Nephron progenitor cell (in vitro differentiated cells): ENCODE data around the gene HSCB.

Source experiments
- DNase-seq: peaks from one replicate; pipeline ENCODE4 v3.0.0; 2021
- H3K27ac Mint-ChIP-seq: 2 replicates; pipeline ENCODE4 v1.8.0; 2021; ENCODE audit warnings: mild to moderate bottlenecking, moderate library complexity, mixed read lengths
- H3K27me3 Mint-ChIP-seq: 2 replicates; pipeline ENCODE4 v1.8.0; 2021; ENCODE audit warnings: mild to moderate bottlenecking, low read depth, mixed read lengths; ENCODE audit not compliant: poor library complexity
- H3K36me3 Mint-ChIP-seq: 2 replicates; pipeline ENCODE4 v1.8.0; 2021; ENCODE audit warnings: low read depth, mixed read lengths
- H3K4me1 Mint-ChIP-seq: 2 replicates; pipeline ENCODE4 v1.8.0; 2021; ENCODE audit warnings: mixed read lengths
- H3K4me3 Mint-ChIP-seq: 2 replicates; pipeline ENCODE4 v1.8.0; 2021; ENCODE audit warnings: mild to moderate bottlenecking, moderate library complexity, mixed read lengths
- H3K9me3 Mint-ChIP-seq: 2 replicates; pipeline ENCODE4 v1.8.0; 2021; ENCODE audit warnings: mild to moderate bottlenecking, moderate library complexity, mixed read lengths
- TF ChIP-seq, protein P1 (sequence below): fragments of 200-600 bp; sonication (generic); IDR thresholded peaks from 2 replicates; pipeline ENCODE4 v1.5.0; 2021; ENCODE audit warnings: antibody characterized with exemption

Gene HSCB

DNA sequence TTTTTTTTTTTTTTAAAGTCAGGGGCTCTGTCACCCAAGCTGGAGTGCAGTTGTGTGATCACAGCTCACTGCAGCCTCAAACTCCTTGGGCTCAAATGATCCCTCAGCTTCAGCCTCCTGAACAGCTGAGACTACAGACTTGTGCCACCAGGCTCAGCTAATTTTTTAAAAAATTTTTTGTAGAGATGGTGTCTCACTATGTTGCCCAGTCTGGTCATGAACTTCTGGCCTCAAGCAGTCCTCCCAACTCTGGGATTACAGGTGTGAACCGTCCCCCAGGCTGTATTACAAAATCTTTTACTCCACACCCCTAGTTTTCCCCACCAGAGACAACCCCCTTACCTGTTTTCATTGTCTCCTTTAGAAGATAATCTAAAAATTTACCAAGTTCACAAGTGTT is 32.5 kb downstream of the HSCB start:
- Mint-ChIP-seq H3K27ac (no peak overlapping the region), H3K4me1 (peaks cover 14% of the 10 kb centered on the region), H3K9me3 (peaks cover 13% of the 10 kb centered on the region), H3K4me3 (peak overlapping the region; percentile 77), H3K36me3 (peaks cover 47% of the 10 kb centered on the region), H3K27me3 (peaks cover 6% of the 10 kb centered on the region)
- TF ChIP-seq, protein P1, sequence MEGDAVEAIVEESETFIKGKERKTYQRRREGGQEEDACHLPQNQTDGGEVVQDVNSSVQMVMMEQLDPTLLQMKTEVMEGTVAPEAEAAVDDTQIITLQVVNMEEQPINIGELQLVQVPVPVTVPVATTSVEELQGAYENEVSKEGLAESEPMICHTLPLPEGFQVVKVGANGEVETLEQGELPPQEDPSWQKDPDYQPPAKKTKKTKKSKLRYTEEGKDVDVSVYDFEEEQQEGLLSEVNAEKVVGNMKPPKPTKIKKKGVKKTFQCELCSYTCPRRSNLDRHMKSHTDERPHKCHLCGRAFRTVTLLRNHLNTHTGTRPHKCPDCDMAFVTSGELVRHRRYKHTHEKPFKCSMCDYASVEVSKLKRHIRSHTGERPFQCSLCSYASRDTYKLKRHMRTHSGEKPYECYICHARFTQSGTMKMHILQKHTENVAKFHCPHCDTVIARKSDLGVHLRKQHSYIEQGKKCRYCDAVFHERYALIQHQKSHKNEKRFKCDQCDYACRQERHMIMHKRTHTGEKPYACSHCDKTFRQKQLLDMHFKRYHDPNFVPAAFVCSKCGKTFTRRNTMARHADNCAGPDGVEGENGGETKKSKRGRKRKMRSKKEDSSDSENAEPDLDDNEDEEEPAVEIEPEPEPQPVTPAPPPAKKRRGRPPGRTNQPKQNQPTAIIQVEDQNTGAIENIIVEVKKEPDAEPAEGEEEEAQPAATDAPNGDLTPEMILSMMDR = no peak
- DNase-seq = no peak

DNA sequence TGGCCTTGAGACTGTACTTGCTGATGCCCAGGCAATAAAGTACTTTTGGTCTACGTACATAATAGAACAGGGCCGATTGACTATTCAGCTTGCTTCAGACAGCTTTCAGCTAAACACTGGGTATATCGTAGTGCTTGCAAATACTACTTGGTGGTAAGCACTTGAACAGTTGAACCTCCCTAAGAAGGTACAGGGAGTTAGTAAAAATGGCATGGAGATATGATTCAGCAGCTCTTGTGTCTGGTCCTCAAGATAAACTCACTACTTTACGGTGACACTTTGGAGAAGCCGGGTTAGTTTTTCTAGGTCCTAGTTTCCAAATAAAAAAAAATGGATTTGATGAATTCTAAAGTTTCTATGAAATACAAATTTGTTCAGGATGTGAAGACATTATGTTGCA is 38.0 kb downstream of the HSCB start:
- Mint-ChIP-seq H3K9me3 (no peaks in the 10 kb centered on the region), H3K36me3 (peaks cover 76% of the 10 kb centered on the region), H3K4me3 (no peak overlapping the region), H3K27ac (no peak overlapping the region), H3K4me1 (peaks cover 12% of the 10 kb centered on the region), H3K27me3 (peaks cover 3% of the 10 kb centered on the region)
- no peak for DNase-seq
- TF ChIP-seq, protein P1 = no peak

DNA sequence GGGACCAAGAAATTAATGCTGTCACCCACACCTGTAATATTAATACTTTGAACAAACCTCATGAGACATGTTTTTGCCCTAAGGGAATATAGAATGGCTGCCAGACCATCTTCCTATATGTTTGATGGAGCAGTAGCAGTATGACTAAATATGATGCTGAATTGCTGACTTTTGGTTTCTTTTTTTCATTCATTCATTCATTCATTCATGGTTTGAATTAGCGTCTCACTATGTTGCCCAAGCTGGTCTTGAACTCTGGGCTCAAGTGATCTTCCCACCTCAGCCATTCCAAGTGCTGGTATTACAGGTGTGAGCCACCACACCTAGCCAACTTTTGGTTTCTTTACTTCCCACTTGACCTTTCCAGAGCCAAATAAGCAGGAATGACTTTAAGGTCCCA is 38.5 kb downstream of the HSCB start:
- Mint-ChIP-seq H3K36me3 (peaks cover 76% of the 10 kb centered on the region), H3K4me3 (no peak overlapping the region), H3K27ac (no peak overlapping the region), H3K4me1 (peaks cover 11% of the 10 kb centered on the region), H3K27me3 (peaks cover 3% of the 10 kb centered on the region), H3K9me3 (no peaks in the 10 kb centered on the region)
- DNase-seq = no peak
- TF ChIP-seq, protein P1 = no peak

DNA sequence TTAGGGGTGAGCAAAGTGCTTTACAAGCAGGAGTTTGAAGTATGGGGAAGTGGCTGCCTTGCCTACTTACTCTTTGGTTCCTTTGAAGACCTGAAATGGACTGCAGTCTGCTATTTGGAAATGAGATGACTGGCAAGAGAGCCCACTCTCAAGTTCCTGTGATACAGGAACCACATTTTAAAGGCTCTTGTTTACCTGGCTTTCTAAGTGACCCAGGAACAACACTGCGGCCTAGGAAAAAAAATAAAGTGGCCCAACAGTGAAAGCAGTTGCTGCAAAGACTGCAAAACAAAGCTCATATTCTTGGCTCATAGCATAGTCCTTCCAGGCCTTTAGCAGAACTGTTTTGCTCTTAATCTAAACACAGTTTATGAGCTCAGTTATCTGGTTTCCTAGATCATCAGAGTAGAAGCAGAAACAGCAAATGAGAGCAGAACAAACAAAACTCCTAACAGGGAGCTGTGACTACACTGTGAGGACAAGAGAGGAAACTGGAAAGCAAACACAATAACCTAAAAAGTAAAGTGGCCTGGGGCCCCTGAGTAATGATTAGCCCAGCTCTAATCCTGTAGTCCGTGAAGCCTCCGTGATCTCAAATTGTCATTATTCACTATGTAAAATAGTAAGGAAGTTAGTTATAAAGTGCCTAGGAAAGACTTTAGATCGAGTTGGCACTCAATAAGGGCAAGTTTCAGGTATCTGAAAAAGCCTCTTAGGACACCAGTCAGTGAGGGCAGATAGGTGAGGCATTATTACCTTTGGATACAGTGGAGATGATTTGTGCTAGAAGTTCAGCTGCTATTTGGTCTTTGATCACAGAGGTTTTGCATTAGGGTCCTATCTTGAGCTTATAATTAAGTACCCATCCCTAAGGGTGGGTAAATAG is 42.2 kb downstream of the HSCB start:
- H3K9me3 Mint-ChIP-seq = no peaks in the 10 kb centered on the region
- no peaks in the 10 kb centered on the region for H3K27me3 Mint-ChIP-seq
- peak overlapping the region; percentile 92 for H3K27ac Mint-ChIP-seq
- no peak overlapping the region for H3K4me3 Mint-ChIP-seq
- TF ChIP-seq, protein P1 = no peak
- H3K4me1 Mint-ChIP-seq = peaks cover 18% of the 10 kb centered on the region
- no peak for DNase-seq
- H3K36me3 Mint-ChIP-seq = peaks cover 73% of the 10 kb centered on the region

DNA sequence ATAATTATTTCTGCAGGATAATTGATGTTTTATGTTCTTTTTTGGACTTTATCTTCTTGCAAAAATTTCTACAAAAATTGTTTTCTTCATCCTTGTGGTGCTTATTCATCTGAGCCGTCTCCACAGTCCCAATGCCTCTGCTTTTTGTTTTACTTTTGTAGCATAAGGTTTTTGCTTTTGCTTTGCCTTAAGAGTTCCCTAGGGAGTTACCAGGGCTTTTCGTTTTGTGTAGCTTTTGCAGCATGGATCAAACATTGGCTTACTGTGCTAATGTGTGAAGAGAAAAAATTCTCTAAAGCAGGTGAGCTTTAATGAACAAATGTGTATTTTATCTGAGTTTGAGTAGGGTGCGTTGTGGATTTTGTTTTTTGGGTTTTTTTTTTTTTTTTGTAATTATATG is 46.8 kb downstream of the HSCB start:
- Mint-ChIP-seq H3K4me3 (no peak overlapping the region), H3K36me3 (peaks cover 63% of the 10 kb centered on the region), H3K27me3 (no peaks in the 10 kb centered on the region), H3K4me1 (peaks cover 24% of the 10 kb centered on the region), H3K9me3 (no peaks in the 10 kb centered on the region), H3K27ac (peak overlapping the region; percentile 88)
- TF ChIP-seq, protein P1 = no peak
- no peak for DNase-seq

DNA sequence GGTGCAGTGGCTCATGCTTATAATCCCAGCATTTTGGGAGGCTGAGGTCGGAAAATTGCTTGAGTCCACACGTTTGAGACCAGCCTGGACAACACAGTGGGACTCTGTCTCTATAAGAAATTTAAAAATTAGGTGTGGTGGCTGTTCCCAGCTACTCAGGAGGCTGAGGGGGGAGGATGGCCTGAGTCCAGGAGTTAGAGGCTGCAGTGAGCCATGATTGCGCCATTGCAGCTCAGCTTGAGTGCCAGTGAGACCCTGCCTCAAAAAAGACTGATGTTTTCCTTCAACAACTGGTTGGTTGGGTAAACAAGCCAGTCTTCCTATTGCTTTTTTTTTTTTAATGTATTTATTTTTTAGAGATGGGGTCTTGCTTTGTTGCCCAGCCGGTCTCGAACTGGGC is 49.3 kb downstream of the HSCB start:
- H3K4me1 Mint-ChIP-seq = peaks cover 17% of the 10 kb centered on the region

More for the DNA sequence above, 49.3 kb downstream of the HSCB start:
- TF ChIP-seq, protein P1 = no peak
- Mint-ChIP-seq H3K36me3 (peaks cover 63% of the 10 kb centered on the region), H3K9me3 (no peaks in the 10 kb centered on the region), H3K4me3 (no peak overlapping the region), H3K27me3 (no peaks in the 10 kb centered on the region), H3K27ac (no peak overlapping the region)
- no peak for DNase-seq
